SK-N-SH (cell line): Measurements from ENCODE around the gene CGN. TPM values are rescaled to one million over a fixed set of nuclear protein-coding genes. Genes with fewer than 3 reads are reported as not detected.

Source experiments
- CTCF ChIA-PET: fragments of 300-600, 350-600 bp; formaldehyde crosslinking; extraction: SDS; loops from one replicate; lab custom pipeline; 2021; lab: Yijun Ruan, JAX
- POLR2A ChIA-PET: fragments of 350-600 bp; sonication (Branson Sonifier 250); formaldehyde crosslinking; extraction: SDS; loops from one replicate; lab custom pipeline; 2020; ENCODE audit warnings: antibody characterized with exemption, inconsistent platforms; lab: Yijun Ruan, JAX
- DNase-seq: peaks from one replicate; pipeline ENCODE4 v3.0.0; 2012
- H2AFZ ChIP-seq: fragments of 200-600 bp; sonication (generic); 2 replicates; pipeline ENCODE4 v1.8.1; 2016; ENCODE audit warnings: antibody characterized with exemption, mild to moderate bottlenecking, low read depth
- H3F3A ChIP-seq: fragments of 200-600 bp; sonication (generic); replicated peaks from 2 replicates; pipeline ENCODE3; 2016; ENCODE audit warnings: antibody characterized with exemption, mild to moderate bottlenecking; ENCODE audit not compliant: insufficient read depth
- H3K27ac ChIP-seq, 2 experiments: fragments of 200-500 bp in 1 of 2; fragments of 200-600 bp in 1 of 2; sonication (Bioruptor generic) in 1 of 2; sonication (generic), shearing (Covaris generic) in 1 of 2; 2 replicates each; pipeline versions ENCODE4 v1.5.1 to v1.6.1; 2014 to 2016; ENCODE audit warnings: low read depth in 2 of 2, inconsistent platforms in 1 of 2, low read length in 1 of 2, mild to moderate bottlenecking in 1 of 2, mixed read lengths in 1 of 2
- H3K27me3 ChIP-seq: fragments of 200-600 bp; sonication (generic), shearing (Covaris generic); 2 replicates; pipeline ENCODE4 v1.6.1; 2016; ENCODE audit warnings: mixed run types; ENCODE audit not compliant: insufficient read depth
- H3K36me3 ChIP-seq, 2 experiments: fragments of 200-500 bp in 1 of 2; fragments of 200-600 bp in 1 of 2; sonication (Bioruptor generic) in 1 of 2; sonication (generic) in 1 of 2; replicated peaks in 1 of 2; 2 replicates each; pipeline versions ENCODE3 to v1.5.1; 2014 to 2016; ENCODE audit warnings: low read length in 1 of 2, mild to moderate bottlenecking in 1 of 2; ENCODE audit not compliant: insufficient read depth in 2 of 2, control insufficient read depth in 1 of 2
- H3K4me1 ChIP-seq, 2 experiments: fragments of 200-500 bp in 1 of 2; fragments of 200-600 bp in 1 of 2; sonication (Bioruptor generic) in 1 of 2; sonication (generic), shearing (Covaris generic) in 1 of 2; 2 replicates each; pipeline versions ENCODE4 v1.5.1 to v1.6.1; 2014 to 2016; ENCODE audit warnings: low read depth in 1 of 2, low read length in 1 of 2, mixed run types in 1 of 2; ENCODE audit not compliant: insufficient read depth in 2 of 2, control insufficient read depth in 1 of 2
- H3K4me2 ChIP-seq: fragments of 200-600 bp; sonication (generic), shearing (Covaris generic); 2 replicates; pipeline ENCODE4 v1.6.1; 2017; ENCODE audit warnings: mixed run types
- H3K4me3 ChIP-seq, 2 experiments: fragments of 200-500 bp in 1 of 2; fragments of 200-600 bp in 1 of 2; sonication (Bioruptor generic) in 1 of 2; sonication (generic), shearing (Covaris generic) in 1 of 2; 2 replicates each; pipeline versions ENCODE4 v1.5.1 to v1.8.1; 2014 to 2016; ENCODE audit warnings: low read depth in 2 of 2, inconsistent platforms in 1 of 2, low read length in 1 of 2, mild to moderate bottlenecking in 1 of 2, mixed read lengths in 1 of 2, moderate library complexity in 1 of 2
- H3K79me2 ChIP-seq: fragments of 200-600 bp; sonication (generic); 2 replicates; pipeline ENCODE4 v1.8.1; 2017; ENCODE audit warnings: mild to moderate bottlenecking; ENCODE audit not compliant: insufficient read depth
- H3K9ac ChIP-seq: fragments of 200-600 bp; sonication (generic); 2 replicates; pipeline ENCODE4 v1.6.1; 2017; ENCODE audit warnings: mixed run types
- H3K9me2 ChIP-seq: fragments of 200-600 bp; sonication (generic); 2 replicates; pipeline ENCODE4 v1.6.1; 2017; ENCODE audit warnings: mixed run types
- H3K9me3 ChIP-seq: fragments of 200-600 bp; sonication (generic); 2 replicates; pipeline ENCODE4 v1.6.1; 2017; ENCODE audit warnings: mixed run types, mild to moderate bottlenecking, moderate library complexity
- H4K20me1 ChIP-seq: fragments of 200-600 bp; sonication (generic); 2 replicates; pipeline ENCODE4 v1.6.1; 2017; ENCODE audit warnings: mild to moderate bottlenecking, mixed run types; ENCODE audit not compliant: insufficient read depth
- ELF1 ChIP-seq: IDR thresholded peaks from 2 replicates; pipeline ENCODE4 v1.4.0; 2012
- EP300 ChIP-seq, 2 experiments: IDR thresholded peaks; 2 replicates each; pipeline versions ENCODE4 v1.4.0 to v1.6.1; 2012; ENCODE audit warnings: borderline replicate concordance in 1 of 2, low read depth in 1 of 2, low read length in 1 of 2
- EZH2phosphoT487 ChIP-seq: fragments of 200-600 bp; sonication (generic); IDR thresholded peaks from 2 replicates; pipeline ENCODE4 v1.6.1; 2017; ENCODE audit warnings: low read depth, mixed run types, mild to moderate bottlenecking, antibody characterized with exemption, moderate library complexity, borderline replicate concordance
- FOSL2 ChIP-seq: IDR thresholded peaks from 2 replicates; pipeline ENCODE4 v1.4.0; 2012; ENCODE audit warnings: low read depth, mild to moderate bottlenecking, moderate library complexity, borderline replicate concordance
- FOXM1 ChIP-seq: IDR thresholded peaks from 2 replicates; pipeline ENCODE4 v1.4.0; 2012; ENCODE audit warnings: low read depth, mild to moderate bottlenecking
- GABPA ChIP-seq: IDR thresholded peaks from 2 replicates; pipeline ENCODE4 v1.4.0; 2012; ENCODE audit warnings: low read depth, mild to moderate bottlenecking
- GATA2 ChIP-seq: sonication (generic); formaldehyde crosslinking; IDR thresholded peaks from 2 replicates; pipeline ENCODE4 v1.5.0; 2020; ENCODE audit warnings: mild to moderate bottlenecking, missing genetic modification reagents
- JUND ChIP-seq: IDR thresholded peaks from 2 replicates; pipeline ENCODE4 v1.4.0; 2012
- MEF2A ChIP-seq: IDR thresholded peaks from 2 replicates; pipeline ENCODE4 v1.4.0; 2012; ENCODE audit warnings: low read depth, borderline replicate concordance
- MXI1 ChIP-seq: IDR thresholded peaks from 2 replicates; pipeline ENCODE4 v1.6.1; 2012; ENCODE audit warnings: mild to moderate bottlenecking, low read depth, low read length, improper control_type of control experiment
- NFIC ChIP-seq: IDR thresholded peaks from 2 replicates; pipeline ENCODE4 v1.4.0; 2012; ENCODE audit warnings: borderline replicate concordance
- NRF1 ChIP-seq: IDR thresholded peaks from 2 replicates; pipeline ENCODE4 v1.6.1; 2012; ENCODE audit warnings: low read depth, mild to moderate bottlenecking, low read length
- RAD21 ChIP-seq: IDR thresholded peaks from 2 replicates; pipeline ENCODE4 v1.6.1; 2012; ENCODE audit warnings: mild to moderate bottlenecking, low read length
- RFX5 ChIP-seq: IDR thresholded peaks from 2 replicates; pipeline ENCODE4 v1.6.1; 2012; ENCODE audit warnings: mild to moderate bottlenecking, improper control_type of control experiment, low read length
- RXRA ChIP-seq: IDR thresholded peaks from 2 replicates; pipeline ENCODE4 v1.4.0; 2012; ENCODE audit warnings: low read depth, mild to moderate bottlenecking, borderline replicate concordance
- SIN3A ChIP-seq: IDR thresholded peaks from 2 replicates; pipeline ENCODE4 v1.6.1; 2012; ENCODE audit warnings: low read depth, mild to moderate bottlenecking, low read length, moderate library complexity, borderline replicate concordance
- TAF1 ChIP-seq: IDR thresholded peaks from 2 replicates; pipeline ENCODE4 v1.6.1; 2012; ENCODE audit warnings: low read depth, mild to moderate bottlenecking, low read length, moderate library complexity, borderline replicate concordance
- TCF12 ChIP-seq: IDR thresholded peaks from 2 replicates; pipeline ENCODE4 v1.4.0; 2012
- TEAD4 ChIP-seq: IDR thresholded peaks from 2 replicates; pipeline ENCODE4 v1.4.0; 2012; ENCODE audit warnings: mild to moderate bottlenecking, borderline replicate concordance; ENCODE audit not compliant: insufficient read depth
- YY1 ChIP-seq: IDR thresholded peaks from 2 replicates; pipeline ENCODE4 v1.4.0; 2012; ENCODE audit warnings: low read depth, mild to moderate bottlenecking
- WGBS: methylation state at CpG from one replicate; pipeline ENCODE4 v1.1.6; 2017; ENCODE audit warnings: low lambda C conversion rate; 5-methylcytosine and 5-hydroxymethylcytosine counted together
- polyA plus RNA-seq, 3 experiments: library from polyadenylated mRNA; depleted of rRNA; stranded (reverse); fragments of >200 nt; gene quantifications; 2 replicates each; pipeline ENCODE4 v1.2.3, GENCODE V29; 2012
- TF ChIP-seq, protein P1 (sequence below): fragments of 150-350 bp; IDR thresholded peaks from 2 replicates; pipeline ENCODE4 v1.6.1; 2017; ENCODE audit warnings: antibody characterized with exemption, low read length, low read depth, borderline replicate concordance
- TF ChIP-seq, protein P2 (sequence below): fragments of 200-600 bp; sonication (generic); IDR thresholded peaks from 2 replicates; pipeline ENCODE4 v1.6.1; 2017; ENCODE audit warnings: antibody characterized with exemption, mild to moderate bottlenecking, moderate library complexity
- TF ChIP-seq, protein P3 (sequence below): IDR thresholded peaks from 2 replicates; pipeline ENCODE4 v1.4.0; 2012; ENCODE audit warnings: low read depth
- TF ChIP-seq, protein P4 (sequence below): IDR thresholded peaks from 2 replicates; pipeline ENCODE4 v1.4.0; 2012; ENCODE audit warnings: low read depth, borderline replicate concordance
- TF ChIP-seq, protein P5 (sequence below): IDR thresholded peaks from 2 replicates; pipeline ENCODE4 v1.6.1; 2012; ENCODE audit warnings: mild to moderate bottlenecking, low read depth, low read length, moderate library complexity
- TF ChIP-seq, protein P6 (sequence below): IDR thresholded peaks from 2 replicates; pipeline ENCODE4 v1.4.0; 2012; ENCODE audit warnings: low read depth, borderline replicate concordance

The CGN gene
- polyA plus RNA-seq, 1 of the 3 experiments (the other 2 are of a cell fraction) = 0.36 TPM

DNA sequence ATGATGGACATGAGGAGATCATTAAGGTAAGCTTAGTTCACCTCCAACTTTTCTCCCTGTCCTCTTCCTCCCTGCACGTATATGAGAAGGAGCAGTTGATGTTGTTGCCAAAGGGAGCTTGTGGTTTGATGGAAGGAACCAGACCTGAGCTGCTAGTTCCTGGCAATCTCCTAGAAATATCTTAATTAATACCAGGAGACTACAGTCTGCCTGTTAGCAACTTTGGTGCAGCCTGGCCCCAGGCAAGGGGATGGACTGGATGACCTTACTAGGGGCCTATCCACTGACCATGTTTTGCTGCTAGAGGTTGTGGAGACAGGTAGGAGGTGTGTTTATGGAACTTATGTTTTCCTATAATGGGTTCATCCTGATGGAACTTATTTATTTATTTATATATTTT lies 51.5 kb downstream of the CGN start:
- H3K9me2 ChIP-seq = no peaks in the 10 kb centered on the region
- H3K27me3 ChIP-seq = no peaks in the 10 kb centered on the region
- ChIA-PET CTCF (interaction anchor here (0.7 to 1.9 kb wide), 3 partner anchors 21 to 97 kb away, joined by 3 to 10 read pairs (median 5); no protein-coding TSS in a partner anchor), POLR2A (interaction anchor here (1.2 kb wide), 1 partner anchor 22 kb away, joined by 3 read pairs; no protein-coding TSS in a partner anchor)
- H2AFZ ChIP-seq = no peak overlapping the region
- H3K36me3 ChIP-seq = peaks cover 30 to 31% of the 10 kb centered on the region in 2 experiments
- no peak overlapping the region for H3K4me2 ChIP-seq
- no peaks in the 10 kb centered on the region for H3F3A ChIP-seq
- no peaks in the 10 kb centered on the region for H3K9me3 ChIP-seq
- peaks cover 54% of the 10 kb centered on the region for H3K79me2 ChIP-seq
- H3K4me1 ChIP-seq = peaks cover 0 to 16% of the 10 kb centered on the region in 2 experiments; a peak in 2 of 4 replicates
- H3K27ac ChIP-seq = peak overlapping the region in 1 of 2 experiments; percentile 75; a peak in 2 of 4 replicates
- DNase-seq = peak; percentile 54
- no peak overlapping the region for H3K9ac ChIP-seq
- peaks cover 4% of the 10 kb centered on the region; the same call in 1 of the 2 replicates for H4K20me1 ChIP-seq
- 45% methylated on average over 1 of the region's 1 CpG for WGBS
- H3K4me3 ChIP-seq = no peak overlapping the region
- no peak for TF ChIP-seq NRF1
- TF ChIP-seq NFIC = no peak
- TF ChIP-seq SIN3A = no peak
- no peak for TF ChIP-seq RFX5
- no peak for TF ChIP-seq YY1
- TF ChIP-seq, protein P1, sequence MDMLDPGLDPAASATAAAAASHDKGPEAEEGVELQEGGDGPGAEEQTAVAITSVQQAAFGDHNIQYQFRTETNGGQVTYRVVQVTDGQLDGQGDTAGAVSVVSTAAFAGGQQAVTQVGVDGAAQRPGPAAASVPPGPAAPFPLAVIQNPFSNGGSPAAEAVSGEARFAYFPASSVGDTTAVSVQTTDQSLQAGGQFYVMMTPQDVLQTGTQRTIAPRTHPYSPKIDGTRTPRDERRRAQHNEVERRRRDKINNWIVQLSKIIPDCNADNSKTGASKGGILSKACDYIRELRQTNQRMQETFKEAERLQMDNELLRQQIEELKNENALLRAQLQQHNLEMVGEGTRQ = no peak
- TF ChIP-seq FOXM1 = no peak
- TF ChIP-seq, protein P2, sequence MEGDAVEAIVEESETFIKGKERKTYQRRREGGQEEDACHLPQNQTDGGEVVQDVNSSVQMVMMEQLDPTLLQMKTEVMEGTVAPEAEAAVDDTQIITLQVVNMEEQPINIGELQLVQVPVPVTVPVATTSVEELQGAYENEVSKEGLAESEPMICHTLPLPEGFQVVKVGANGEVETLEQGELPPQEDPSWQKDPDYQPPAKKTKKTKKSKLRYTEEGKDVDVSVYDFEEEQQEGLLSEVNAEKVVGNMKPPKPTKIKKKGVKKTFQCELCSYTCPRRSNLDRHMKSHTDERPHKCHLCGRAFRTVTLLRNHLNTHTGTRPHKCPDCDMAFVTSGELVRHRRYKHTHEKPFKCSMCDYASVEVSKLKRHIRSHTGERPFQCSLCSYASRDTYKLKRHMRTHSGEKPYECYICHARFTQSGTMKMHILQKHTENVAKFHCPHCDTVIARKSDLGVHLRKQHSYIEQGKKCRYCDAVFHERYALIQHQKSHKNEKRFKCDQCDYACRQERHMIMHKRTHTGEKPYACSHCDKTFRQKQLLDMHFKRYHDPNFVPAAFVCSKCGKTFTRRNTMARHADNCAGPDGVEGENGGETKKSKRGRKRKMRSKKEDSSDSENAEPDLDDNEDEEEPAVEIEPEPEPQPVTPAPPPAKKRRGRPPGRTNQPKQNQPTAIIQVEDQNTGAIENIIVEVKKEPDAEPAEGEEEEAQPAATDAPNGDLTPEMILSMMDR = no peak
- TF ChIP-seq EP300 (IDR thresholded peaks at IDR 0.05; ENCODE audit: borderline replicate concordance in 1 of 2, low read depth in 1 of 2, low read length in 1 of 2) = peak in 1 of 2 experiments; percentile 63; a peak in 1 of 4 replicates
- TF ChIP-seq MEF2A = no peak
- no peak for TF ChIP-seq EZH2phosphoT487
- TF ChIP-seq, protein P3, sequence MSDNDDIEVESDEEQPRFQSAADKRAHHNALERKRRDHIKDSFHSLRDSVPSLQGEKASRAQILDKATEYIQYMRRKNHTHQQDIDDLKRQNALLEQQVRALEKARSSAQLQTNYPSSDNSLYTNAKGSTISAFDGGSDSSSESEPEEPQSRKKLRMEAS = no peak
- no peak for TF ChIP-seq JUND
- no peak for TF ChIP-seq RXRA
- no peak for TF ChIP-seq GATA2
- TF ChIP-seq GABPA = no peak
- TF ChIP-seq, protein P4, sequence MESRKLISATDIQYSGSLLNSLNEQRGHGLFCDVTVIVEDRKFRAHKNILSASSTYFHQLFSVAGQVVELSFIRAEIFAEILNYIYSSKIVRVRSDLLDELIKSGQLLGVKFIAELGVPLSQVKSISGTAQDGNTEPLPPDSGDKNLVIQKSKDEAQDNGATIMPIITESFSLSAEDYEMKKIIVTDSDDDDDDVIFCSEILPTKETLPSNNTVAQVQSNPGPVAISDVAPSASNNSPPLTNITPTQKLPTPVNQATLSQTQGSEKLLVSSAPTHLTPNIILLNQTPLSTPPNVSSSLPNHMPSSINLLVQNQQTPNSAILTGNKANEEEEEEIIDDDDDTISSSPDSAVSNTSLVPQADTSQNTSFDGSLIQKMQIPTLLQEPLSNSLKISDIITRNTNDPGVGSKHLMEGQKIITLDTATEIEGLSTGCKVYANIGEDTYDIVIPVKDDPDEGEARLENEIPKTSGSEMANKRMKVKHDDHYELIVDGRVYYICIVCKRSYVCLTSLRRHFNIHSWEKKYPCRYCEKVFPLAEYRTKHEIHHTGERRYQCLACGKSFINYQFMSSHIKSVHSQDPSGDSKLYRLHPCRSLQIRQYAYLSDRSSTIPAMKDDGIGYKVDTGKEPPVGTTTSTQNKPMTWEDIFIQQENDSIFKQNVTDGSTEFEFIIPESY = no peak
- no peak for TF ChIP-seq RAD21
- TF ChIP-seq, protein P5, sequence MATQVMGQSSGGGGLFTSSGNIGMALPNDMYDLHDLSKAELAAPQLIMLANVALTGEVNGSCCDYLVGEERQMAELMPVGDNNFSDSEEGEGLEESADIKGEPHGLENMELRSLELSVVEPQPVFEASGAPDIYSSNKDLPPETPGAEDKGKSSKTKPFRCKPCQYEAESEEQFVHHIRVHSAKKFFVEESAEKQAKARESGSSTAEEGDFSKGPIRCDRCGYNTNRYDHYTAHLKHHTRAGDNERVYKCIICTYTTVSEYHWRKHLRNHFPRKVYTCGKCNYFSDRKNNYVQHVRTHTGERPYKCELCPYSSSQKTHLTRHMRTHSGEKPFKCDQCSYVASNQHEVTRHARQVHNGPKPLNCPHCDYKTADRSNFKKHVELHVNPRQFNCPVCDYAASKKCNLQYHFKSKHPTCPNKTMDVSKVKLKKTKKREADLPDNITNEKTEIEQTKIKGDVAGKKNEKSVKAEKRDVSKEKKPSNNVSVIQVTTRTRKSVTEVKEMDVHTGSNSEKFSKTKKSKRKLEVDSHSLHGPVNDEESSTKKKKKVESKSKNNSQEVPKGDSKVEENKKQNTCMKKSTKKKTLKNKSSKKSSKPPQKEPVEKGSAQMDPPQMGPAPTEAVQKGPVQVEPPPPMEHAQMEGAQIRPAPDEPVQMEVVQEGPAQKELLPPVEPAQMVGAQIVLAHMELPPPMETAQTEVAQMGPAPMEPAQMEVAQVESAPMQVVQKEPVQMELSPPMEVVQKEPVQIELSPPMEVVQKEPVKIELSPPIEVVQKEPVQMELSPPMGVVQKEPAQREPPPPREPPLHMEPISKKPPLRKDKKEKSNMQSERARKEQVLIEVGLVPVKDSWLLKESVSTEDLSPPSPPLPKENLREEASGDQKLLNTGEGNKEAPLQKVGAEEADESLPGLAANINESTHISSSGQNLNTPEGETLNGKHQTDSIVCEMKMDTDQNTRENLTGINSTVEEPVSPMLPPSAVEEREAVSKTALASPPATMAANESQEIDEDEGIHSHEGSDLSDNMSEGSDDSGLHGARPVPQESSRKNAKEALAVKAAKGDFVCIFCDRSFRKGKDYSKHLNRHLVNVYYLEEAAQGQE = no peak
- no peak for TF ChIP-seq TAF1
- TF ChIP-seq FOSL2 = no peak
- TF ChIP-seq, protein P6, sequence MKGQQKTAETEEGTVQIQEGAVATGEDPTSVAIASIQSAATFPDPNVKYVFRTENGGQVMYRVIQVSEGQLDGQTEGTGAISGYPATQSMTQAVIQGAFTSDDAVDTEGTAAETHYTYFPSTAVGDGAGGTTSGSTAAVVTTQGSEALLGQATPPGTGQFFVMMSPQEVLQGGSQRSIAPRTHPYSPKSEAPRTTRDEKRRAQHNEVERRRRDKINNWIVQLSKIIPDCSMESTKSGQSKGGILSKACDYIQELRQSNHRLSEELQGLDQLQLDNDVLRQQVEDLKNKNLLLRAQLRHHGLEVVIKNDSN = no peak
- peak; percentile 28; the same call in 1 of the 2 replicates for TF ChIP-seq MXI1
- TF ChIP-seq TCF12 = peak; percentile 50
- TF ChIP-seq TEAD4 = no peak
- TF ChIP-seq ELF1 = no peak
